ENCODE measurements around the gene SORBS1.

- TF ChIP-seq, protein P1, sequence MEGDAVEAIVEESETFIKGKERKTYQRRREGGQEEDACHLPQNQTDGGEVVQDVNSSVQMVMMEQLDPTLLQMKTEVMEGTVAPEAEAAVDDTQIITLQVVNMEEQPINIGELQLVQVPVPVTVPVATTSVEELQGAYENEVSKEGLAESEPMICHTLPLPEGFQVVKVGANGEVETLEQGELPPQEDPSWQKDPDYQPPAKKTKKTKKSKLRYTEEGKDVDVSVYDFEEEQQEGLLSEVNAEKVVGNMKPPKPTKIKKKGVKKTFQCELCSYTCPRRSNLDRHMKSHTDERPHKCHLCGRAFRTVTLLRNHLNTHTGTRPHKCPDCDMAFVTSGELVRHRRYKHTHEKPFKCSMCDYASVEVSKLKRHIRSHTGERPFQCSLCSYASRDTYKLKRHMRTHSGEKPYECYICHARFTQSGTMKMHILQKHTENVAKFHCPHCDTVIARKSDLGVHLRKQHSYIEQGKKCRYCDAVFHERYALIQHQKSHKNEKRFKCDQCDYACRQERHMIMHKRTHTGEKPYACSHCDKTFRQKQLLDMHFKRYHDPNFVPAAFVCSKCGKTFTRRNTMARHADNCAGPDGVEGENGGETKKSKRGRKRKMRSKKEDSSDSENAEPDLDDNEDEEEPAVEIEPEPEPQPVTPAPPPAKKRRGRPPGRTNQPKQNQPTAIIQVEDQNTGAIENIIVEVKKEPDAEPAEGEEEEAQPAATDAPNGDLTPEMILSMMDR (conservative IDR thresholded peaks at IDR 0.05; ENCODE audit: low read depth, low read length): no peak
- TF ChIP-seq EZH2phosphoT487 (IDR thresholded peaks at IDR 0.05; ENCODE audit: borderline replicate concordance, low read length) (no peak), EZH2 (IDR thresholded peaks at IDR 0.05; ENCODE audit: low read length, unreplicated experiment) (no peak)
These were observed 31.1 kb downstream of the SORBS1 start for GRCh38 chr10:95530029-95530428.
